GM12865 (cell line): Measurements from ENCODE around the gene WBP11.
"Not testable (repeated sequence)": the region's sequence is repeated elsewhere in the genome, so short reads cannot be mapped to it uniquely, and the experiment has no call there.

ENCODE experiments used
- DNase-seq: peaks from one replicate; pipeline ENCODE4 v3.0.0; 2010; ENCODE audit warnings: low read depth
- H3K4me3 ChIP-seq: 2 replicates; pipeline ENCODE4 v1.5.1; 2011; ENCODE audit warnings: mild to moderate bottlenecking, low read depth, low read length, control low read depth
- TF ChIP-seq, protein P1 (sequence below): IDR thresholded peaks from 2 replicates; pipeline ENCODE4 v1.5.1; 2011; ENCODE audit warnings: low read length, control low read depth, low read depth, inconsistent platforms; ENCODE audit not compliant: insufficient read depth; ENCODE audit errors: missing control alignments

The WBP11 gene

DNA sequence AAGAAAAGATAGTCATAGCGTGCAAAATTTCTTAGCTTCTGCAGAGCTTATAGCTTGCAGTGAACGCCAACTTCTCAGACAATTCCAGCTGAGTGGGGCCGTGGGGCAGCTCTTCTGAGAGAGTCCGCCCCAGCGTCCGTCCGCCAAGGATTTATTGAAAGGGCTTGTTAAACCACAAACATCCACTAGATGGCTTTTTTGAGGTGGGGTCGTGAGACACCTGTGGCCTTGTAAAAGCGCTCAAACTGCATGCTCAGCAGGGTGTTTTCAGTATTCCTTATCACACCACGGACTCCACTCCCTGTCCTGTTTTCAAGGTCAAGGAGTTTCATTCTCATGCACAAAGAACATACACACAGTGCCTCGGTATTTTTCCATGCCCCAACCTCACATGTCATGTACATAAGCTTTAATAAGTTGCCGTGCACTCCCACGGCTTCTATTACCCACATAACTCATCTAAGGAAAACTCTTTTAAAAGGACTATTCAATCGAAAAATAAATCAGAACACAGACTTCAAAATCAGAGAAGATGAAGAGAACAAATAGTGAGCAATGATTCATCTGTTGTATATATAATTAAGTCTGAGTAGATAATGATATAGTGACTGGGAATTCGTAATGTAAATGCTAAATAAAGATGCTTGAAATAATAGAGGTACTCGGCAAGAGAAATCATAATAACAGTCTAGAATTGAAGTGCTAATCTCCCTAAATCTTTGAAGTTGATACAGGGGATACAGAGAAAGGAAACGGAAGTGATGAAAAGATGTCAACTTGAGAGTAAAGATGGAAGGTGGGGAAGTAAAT lies 46.7 kb downstream of the WBP11 start:
- TF ChIP-seq, protein P1, sequence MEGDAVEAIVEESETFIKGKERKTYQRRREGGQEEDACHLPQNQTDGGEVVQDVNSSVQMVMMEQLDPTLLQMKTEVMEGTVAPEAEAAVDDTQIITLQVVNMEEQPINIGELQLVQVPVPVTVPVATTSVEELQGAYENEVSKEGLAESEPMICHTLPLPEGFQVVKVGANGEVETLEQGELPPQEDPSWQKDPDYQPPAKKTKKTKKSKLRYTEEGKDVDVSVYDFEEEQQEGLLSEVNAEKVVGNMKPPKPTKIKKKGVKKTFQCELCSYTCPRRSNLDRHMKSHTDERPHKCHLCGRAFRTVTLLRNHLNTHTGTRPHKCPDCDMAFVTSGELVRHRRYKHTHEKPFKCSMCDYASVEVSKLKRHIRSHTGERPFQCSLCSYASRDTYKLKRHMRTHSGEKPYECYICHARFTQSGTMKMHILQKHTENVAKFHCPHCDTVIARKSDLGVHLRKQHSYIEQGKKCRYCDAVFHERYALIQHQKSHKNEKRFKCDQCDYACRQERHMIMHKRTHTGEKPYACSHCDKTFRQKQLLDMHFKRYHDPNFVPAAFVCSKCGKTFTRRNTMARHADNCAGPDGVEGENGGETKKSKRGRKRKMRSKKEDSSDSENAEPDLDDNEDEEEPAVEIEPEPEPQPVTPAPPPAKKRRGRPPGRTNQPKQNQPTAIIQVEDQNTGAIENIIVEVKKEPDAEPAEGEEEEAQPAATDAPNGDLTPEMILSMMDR, result no peak
- no peak for DNase-seq
- H3K4me3 ChIP-seq, result no peak overlapping the region

DNA sequence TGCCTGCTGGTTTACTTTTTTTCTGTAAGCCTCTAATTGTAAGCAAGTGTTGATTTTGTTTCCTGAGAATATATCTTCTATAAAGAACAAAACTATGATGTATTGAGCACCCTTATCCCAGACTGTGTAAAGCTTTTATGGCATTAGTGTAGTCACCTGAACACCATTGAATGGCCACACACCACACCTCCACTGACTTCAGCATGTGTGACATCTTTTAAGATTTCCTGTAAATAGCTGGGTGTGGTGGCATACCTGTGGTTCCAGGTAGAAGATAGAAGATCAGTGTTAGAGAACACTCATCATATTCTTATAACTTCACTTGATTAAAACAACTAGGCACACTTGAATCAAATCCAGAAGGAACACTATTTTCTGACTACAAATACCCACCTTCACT lies 51.3 kb downstream of the WBP11 start:
- DNase-seq, result no peak
- TF ChIP-seq, protein P1, result no peak
- no peak overlapping the region for H3K4me3 ChIP-seq

DNA sequence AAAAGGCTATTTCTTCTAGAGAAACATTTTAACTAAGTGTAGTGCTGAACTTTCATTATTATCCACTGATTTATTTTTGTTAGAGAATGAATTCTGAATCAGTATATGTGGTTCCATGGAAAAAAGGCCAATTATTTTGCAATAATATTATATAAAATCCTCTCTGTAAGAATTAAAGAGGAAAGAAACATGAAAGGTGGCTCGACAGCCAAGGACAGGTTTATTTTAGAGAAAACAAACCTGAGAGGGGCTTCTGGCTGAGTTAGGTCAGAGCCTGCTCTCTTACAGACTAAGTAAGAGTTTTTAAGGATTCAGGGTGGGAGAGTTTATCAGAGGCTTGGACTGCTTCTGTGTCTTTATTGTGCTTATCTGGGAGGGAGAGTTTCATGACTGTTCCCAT lies 60.2 kb downstream of the WBP11 start:
- no peak overlapping the region for H3K4me3 ChIP-seq
- DNase-seq, result no peak
- TF ChIP-seq, protein P1, result no peak

DNA sequence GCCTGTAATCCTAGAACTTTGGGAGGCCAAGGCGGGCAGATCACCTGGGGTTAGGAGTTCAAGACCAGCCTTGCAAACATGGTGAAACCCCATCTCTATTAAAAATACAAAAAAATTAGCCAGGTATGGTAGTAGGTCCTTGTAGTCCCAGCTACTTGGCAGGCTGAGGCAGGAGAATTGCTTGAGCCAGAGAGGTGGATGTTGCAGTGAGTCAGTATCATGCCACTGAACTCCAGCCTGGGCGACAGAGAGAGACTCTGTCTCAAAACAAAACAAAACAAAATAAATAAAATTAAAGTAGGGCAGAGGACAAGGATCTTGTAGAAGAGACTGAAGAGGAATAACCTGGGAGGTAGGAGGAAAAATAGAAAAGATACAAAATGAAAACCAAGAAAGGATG lies 61.3 kb downstream of the WBP11 start:
- no peak for DNase-seq
- TF ChIP-seq, protein P1, result no peak
- no peak overlapping the region for H3K4me3 ChIP-seq

DNA sequence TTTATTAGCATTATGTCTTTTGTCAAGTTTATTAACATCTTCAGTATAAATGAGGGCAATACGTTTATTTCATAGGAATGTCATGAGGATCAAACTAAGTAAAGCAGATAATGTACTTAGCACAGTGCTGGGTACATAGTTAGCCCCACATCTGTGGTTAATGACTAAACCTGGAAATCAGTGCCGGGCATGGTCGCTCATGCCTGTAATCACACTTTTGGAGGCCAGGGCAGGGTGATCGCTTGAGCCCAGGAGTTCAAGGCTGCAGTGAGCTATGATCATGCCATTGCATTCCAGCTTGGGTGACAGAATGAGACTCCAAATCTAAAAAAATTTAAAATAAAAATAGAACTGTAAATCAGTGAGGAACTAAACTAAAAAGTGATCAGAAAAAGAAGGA lies 62.1 kb downstream of the WBP11 start:
- TF ChIP-seq, protein P1, result no peak
- no peak overlapping the region for H3K4me3 ChIP-seq
- DNase-seq, result peak; percentile 28

DNA sequence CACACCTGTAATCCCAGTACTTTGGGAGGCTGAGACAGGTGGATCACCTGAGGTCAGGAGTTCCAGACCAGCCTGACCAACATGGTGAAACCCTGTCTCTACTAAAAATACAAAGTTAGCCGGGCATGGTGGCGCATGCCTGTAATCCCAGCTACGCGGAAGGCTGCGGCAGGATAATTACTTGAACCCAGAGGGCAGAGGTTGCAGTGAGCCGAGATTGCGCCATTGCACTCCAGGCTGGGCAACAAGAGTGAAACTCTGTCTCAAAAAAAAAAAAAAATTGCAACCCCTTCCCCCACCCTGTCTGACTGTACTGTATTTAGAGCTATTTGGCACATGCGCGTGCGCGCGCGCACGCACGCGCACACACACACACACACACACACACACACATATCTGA lies 66.8 kb downstream of the WBP11 start:
- DNase-seq, H3K4me3 ChIP-seq: not testable (repeated sequence)
